ENCODE results near the gene TARBP1. TPM values are rescaled to one million over a fixed set of nuclear protein-coding genes. Genes with fewer than 3 reads are reported as not detected.

TARBP1 gene
- total and polyA plus RNA-seq, 9 donors = 4.8 to 26.3 (median 10.8) TPM

DNA sequence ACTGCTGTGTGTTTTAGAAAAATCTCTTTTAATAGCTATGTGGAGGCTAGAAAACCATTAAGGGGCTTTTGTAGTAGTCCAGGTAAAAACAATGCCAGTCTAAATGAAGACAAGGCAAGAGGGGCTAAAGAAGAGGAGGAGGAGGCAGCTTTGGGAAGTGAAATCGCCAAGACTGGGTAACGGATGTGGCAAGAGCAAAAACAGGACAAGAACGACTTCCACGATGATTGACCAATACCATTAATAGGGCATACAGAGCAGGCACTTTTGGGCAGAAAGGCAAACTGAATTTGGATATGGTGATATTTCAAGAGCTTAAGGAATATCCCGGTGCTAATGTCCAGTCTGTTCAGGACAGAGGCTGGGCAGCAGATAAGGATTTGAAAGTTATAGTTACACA is 83.7 kb downstream of the TARBP1 start:
- no peak for DNase-seq
- H3K4me1 ChIP-seq (ENCODE audit: insufficient read depth) = no peaks in the 10 kb centered on the region
- 89 to 95% (median 91%) methylated on average over 5 of the region's 5 CpGs for WGBS, 3 donors
- H3K9me3 ChIP-seq = no peaks in the 10 kb centered on the region
- no peaks in the 10 kb centered on the region for H3K36me3 ChIP-seq
- intact Hi-C loops (cut with DNase I) = no loop called here
- TF ChIP-seq POLR2A (IDR thresholded peaks at IDR 0.05) (no peak), EP300 (IDR thresholded peaks at IDR 0.05) (no peak)
- TF ChIP-seq, protein P1, sequence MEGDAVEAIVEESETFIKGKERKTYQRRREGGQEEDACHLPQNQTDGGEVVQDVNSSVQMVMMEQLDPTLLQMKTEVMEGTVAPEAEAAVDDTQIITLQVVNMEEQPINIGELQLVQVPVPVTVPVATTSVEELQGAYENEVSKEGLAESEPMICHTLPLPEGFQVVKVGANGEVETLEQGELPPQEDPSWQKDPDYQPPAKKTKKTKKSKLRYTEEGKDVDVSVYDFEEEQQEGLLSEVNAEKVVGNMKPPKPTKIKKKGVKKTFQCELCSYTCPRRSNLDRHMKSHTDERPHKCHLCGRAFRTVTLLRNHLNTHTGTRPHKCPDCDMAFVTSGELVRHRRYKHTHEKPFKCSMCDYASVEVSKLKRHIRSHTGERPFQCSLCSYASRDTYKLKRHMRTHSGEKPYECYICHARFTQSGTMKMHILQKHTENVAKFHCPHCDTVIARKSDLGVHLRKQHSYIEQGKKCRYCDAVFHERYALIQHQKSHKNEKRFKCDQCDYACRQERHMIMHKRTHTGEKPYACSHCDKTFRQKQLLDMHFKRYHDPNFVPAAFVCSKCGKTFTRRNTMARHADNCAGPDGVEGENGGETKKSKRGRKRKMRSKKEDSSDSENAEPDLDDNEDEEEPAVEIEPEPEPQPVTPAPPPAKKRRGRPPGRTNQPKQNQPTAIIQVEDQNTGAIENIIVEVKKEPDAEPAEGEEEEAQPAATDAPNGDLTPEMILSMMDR (IDR thresholded peaks at IDR 0.05) = no peak
- H3K27me3 ChIP-seq = no peaks in the 10 kb centered on the region
- no peak overlapping the region for H3K27ac ChIP-seq
- no peak overlapping the region for H3K4me3 ChIP-seq

DNA sequence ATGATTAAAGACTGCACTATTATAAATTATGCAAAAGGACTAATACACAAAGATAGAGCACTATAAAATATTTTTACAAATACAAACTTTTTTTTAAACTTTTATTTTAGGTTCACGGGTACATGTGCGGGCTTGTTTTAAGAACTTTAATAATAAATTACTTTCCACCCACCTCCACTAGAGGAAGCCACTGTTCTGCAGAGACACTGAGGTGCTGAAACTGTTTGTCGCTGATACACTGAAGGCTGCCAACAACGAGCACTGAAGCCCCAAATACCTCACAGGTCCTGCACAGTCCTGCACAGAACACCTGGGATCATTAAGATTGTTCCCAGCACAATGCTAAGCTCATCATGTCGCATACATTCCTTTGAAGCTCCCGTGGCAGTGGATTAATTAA is 85.8 kb downstream of the TARBP1 start:
- 72 to 82% (median 75%) methylated on average over 6 of the region's 6 CpGs for WGBS, 3 donors
- H3K36me3 ChIP-seq = no peaks in the 10 kb centered on the region
- no peak overlapping the region for H3K27ac ChIP-seq
- no peaks in the 10 kb centered on the region for H3K9me3 ChIP-seq
- no peaks in the 10 kb centered on the region for H3K4me1 ChIP-seq (ENCODE audit: insufficient read depth)
- TF ChIP-seq POLR2A (IDR thresholded peaks at IDR 0.05) = no peak
- TF ChIP-seq EP300 (IDR thresholded peaks at IDR 0.05) = no peak
- TF ChIP-seq, protein P1 (IDR thresholded peaks at IDR 0.05) = no peak
- no peaks in the 10 kb centered on the region for H3K27me3 ChIP-seq
- intact Hi-C loops (cut with DNase I) = no loop called here
- H3K4me3 ChIP-seq = no peak overlapping the region
- DNase-seq = no peak

DNA sequence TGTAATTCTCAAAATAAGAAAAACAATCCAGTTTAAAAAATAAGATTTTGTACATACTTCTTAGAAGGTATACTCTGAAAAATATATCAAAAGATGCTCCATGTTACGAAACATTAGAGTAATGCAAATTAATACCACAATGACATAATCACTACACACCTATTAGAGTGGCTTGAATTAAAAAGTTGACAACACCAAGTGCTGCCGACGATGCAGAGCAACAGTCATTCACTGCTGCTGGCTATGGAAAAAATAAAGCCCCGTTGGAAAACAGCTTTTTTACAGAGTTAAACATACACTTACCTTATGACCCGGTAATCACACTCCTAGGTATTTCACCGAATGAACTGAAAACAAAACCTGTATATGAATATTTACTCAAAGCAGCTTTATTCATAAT is 90.9 kb downstream of the TARBP1 start:
- no peak overlapping the region for H3K4me3 ChIP-seq
- H3K4me1 ChIP-seq (ENCODE audit: insufficient read depth) = no peaks in the 10 kb centered on the region
- intact Hi-C loops (cut with DNase I) = no loop called here
- DNase-seq = no peak
- H3K9me3 ChIP-seq = no peaks in the 10 kb centered on the region
- H3K27me3 ChIP-seq = no peaks in the 10 kb centered on the region
- no peak overlapping the region for H3K27ac ChIP-seq
- TF ChIP-seq, protein P1 (IDR thresholded peaks at IDR 0.05) = no peak
- no peak for TF ChIP-seq EP300 (IDR thresholded peaks at IDR 0.05)
- TF ChIP-seq POLR2A (IDR thresholded peaks at IDR 0.05) = no peak
- no peaks in the 10 kb centered on the region for H3K36me3 ChIP-seq
- 84 to 90% (median 88%) methylated on average over 6 of the region's 6 CpGs for WGBS, 3 donors

DNA sequence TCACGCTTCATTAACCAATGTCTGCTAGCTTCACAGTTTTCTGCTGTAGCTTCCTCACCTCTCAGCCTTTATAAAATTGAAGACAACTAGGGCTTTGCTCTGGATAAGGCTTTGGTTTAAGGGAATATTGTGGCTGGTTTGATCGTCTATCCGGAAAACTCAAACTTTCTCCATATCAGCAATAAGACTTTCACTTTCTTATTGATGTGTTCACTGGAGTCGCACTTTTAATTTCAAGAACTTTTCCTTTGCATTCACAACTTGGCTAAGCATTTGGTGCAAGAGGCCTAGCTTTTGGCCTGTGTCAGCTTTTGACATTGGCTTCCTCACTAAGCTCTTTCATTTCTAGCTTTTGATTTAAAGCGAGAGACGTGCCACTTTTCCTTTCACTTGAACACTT is 92.9 kb downstream of the TARBP1 start:
- DNase-seq = no peak

More for the DNA sequence above, 92.9 kb downstream of the TARBP1 start:
- 92 to 95% (median 94%) methylated on average over 6 of the region's 6 CpGs for WGBS, 3 donors
- Histone ChIP-seq H3K9me3 (no peaks in the 10 kb centered on the region), H3K36me3 (no peaks in the 10 kb centered on the region), H3K27ac (no peak overlapping the region), H3K4me3 (no peak overlapping the region), H3K27me3 (no peaks in the 10 kb centered on the region), H3K4me1 (ENCODE audit: insufficient read depth) (no peaks in the 10 kb centered on the region)
- intact Hi-C loops (cut with DNase I) = no loop called here
- TF ChIP-seq, protein P1 (IDR thresholded peaks at IDR 0.05) = no peak
- no peak for TF ChIP-seq EP300 (IDR thresholded peaks at IDR 0.05)
- no peak for TF ChIP-seq POLR2A (IDR thresholded peaks at IDR 0.05)

Measured in ovary (tissue), 9 donors.